Activated CD8-positive, alpha-beta T cell treated with anti-CD3 and anti-CD28 coated beads for 36 hours (primary cell): Measurements from ENCODE around the gene AHCTF1. TPM values are rescaled to one million over a fixed set of nuclear protein-coding genes. Genes with fewer than 3 reads are reported as not detected.

ENCODE experiments used
- ATAC-seq: fragments of 200-7000 bp; cut with Tn5 transposase; one replicate; pipeline ENCODE4 v1.10.0; 2021; ENCODE audit warnings: mild to moderate bottlenecking, moderate library complexity
- CTCF ChIA-PET: fragments of 350-600 bp; sonication (Branson Sonifier 250); formaldehyde crosslinking; loops from one replicate; lab custom pipeline; 2021; ENCODE audit warnings: antibody characterized with exemption; lab: Charles Lee
- POLR2A ChIA-PET: fragments of 350-600 bp; sonication (Branson Sonifier 250); formaldehyde crosslinking; loops from one replicate; lab custom pipeline; 2021; ENCODE audit warnings: antibody characterized with exemption; lab: Charles Lee
- DNase-seq: peaks from one replicate; pipeline ENCODE4 v3.0.0-alpha.2; 2020
- H3K27ac Mint-ChIP-seq: one replicate; pipeline ENCODE4 v1.8.0; 2021; ENCODE audit warnings: mild to moderate bottlenecking, mixed read lengths
- H3K27me3 Mint-ChIP-seq: one replicate; pipeline ENCODE4 v1.8.0; 2021; ENCODE audit warnings: mixed read lengths
- H3K36me3 Mint-ChIP-seq: one replicate; pipeline ENCODE4 v1.8.0; 2021; ENCODE audit warnings: low read depth, mixed read lengths
- H3K4me1 Mint-ChIP-seq: one replicate; pipeline ENCODE4 v1.8.0; 2021; ENCODE audit warnings: low read depth, mixed read lengths
- H3K4me3 Mint-ChIP-seq: one replicate; pipeline ENCODE4 v1.8.0; 2021; ENCODE audit warnings: mild to moderate bottlenecking, moderate library complexity, mixed read lengths
- H3K9me3 Mint-ChIP-seq: one replicate; pipeline ENCODE4 v1.8.0; 2021; ENCODE audit warnings: mixed read lengths
- intact Hi-C: fragments of 100-400 bp; cut with micrococcal nuclease; formaldehyde crosslinking; loops from one replicate; pipeline ENCODE4 v1.10.0; 2022
- total RNA-seq, 2 experiments: library from RNA; stranded (reverse); gene quantifications; one replicate each; pipeline ENCODE4 v1.2.3, GENCODE V29; 2021
- TF ChIP-seq, protein P1 (sequence below): fragments of 200-600 bp; IDR thresholded peaks from one replicate; pipeline ENCODE4 v1.8.0; 2022; ENCODE audit warnings: antibody characterized with exemption, mild to moderate bottlenecking

AHCTF1 gene
- total RNA-seq, 2 experiments from 2014 or later = 42.4 to 45.3 TPM

DNA sequence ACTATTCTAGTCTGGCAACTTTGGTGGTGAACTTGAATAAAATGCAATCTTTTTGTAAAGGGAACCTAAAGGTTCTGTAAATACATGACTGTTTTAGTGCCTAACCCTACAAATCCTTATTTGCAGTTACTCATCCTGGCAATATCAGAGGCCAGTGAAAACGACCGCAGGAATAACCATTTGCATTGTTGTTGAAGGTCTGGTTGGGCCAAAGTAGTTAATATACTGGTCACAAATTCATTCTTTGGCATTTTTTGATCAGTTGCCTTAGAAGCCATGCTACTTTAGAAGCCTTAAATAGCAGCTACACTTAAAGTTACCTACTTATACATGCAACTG, 93.7 kb downstream of the AHCTF1 start:
- POLR2A ChIA-PET = no interaction called here
- intact Hi-C loops = no loop called here
- H3K4me3 Mint-ChIP-seq = no peak overlapping the region
- TF ChIP-seq, protein P1, sequence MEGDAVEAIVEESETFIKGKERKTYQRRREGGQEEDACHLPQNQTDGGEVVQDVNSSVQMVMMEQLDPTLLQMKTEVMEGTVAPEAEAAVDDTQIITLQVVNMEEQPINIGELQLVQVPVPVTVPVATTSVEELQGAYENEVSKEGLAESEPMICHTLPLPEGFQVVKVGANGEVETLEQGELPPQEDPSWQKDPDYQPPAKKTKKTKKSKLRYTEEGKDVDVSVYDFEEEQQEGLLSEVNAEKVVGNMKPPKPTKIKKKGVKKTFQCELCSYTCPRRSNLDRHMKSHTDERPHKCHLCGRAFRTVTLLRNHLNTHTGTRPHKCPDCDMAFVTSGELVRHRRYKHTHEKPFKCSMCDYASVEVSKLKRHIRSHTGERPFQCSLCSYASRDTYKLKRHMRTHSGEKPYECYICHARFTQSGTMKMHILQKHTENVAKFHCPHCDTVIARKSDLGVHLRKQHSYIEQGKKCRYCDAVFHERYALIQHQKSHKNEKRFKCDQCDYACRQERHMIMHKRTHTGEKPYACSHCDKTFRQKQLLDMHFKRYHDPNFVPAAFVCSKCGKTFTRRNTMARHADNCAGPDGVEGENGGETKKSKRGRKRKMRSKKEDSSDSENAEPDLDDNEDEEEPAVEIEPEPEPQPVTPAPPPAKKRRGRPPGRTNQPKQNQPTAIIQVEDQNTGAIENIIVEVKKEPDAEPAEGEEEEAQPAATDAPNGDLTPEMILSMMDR = no peak
- H3K27ac Mint-ChIP-seq = no peak overlapping the region
- ATAC-seq = no peak
- H3K36me3 Mint-ChIP-seq = peaks cover 19% of the 10 kb centered on the region
- H3K9me3 Mint-ChIP-seq = no peaks in the 10 kb centered on the region
- no peaks in the 10 kb centered on the region for H3K27me3 Mint-ChIP-seq
- DNase-seq = no peak
- CTCF ChIA-PET = no interaction called here
- H3K4me1 Mint-ChIP-seq = peaks cover 8% of the 10 kb centered on the region

DNA sequence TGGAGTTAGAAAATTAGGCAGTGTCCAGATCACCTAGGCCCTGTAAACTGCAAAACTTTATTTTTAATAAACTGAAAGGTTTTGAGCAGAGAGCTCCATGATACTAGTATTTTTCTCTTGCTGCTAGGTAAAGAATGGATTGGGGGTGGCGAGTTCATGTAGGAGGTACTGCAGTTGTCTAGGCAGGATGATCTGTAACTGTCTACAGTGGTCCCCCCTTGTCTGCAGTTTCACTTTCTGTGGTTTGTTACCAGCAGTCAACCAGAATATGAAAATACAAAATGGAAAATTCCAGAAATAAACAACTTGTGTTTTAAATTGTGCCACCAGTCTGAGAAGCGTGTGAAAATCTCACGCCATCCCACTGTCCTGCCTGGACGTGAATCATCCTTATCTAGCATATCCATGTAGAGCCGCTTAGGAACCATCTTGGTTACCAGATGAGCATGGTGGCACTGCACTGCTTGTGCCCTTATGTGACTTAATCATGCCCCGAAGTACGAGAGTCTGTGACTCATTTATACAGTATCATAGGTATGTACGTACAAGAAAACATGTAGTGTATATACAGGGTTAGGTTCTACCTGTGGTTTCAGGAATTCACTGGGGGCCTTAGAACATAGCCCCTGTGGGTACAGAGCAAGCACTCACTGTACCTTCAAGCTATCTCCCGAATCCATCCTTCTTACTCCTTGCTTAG, 94.2 kb downstream of the AHCTF1 start:
- ChIA-PET CTCF (no interaction called here), POLR2A (interaction anchor here (1.0 kb wide), 1 partner anchor 8 kb away, joined by 3 read pairs; no protein-coding TSS in a partner anchor)
- Mint-ChIP-seq H3K27ac (no peak overlapping the region), H3K4me1 (peaks cover 8% of the 10 kb centered on the region), H3K9me3 (no peaks in the 10 kb centered on the region), H3K36me3 (peaks cover 14% of the 10 kb centered on the region), H3K27me3 (no peaks in the 10 kb centered on the region), H3K4me3 (no peak overlapping the region)
- ATAC-seq (peak; percentile 51), DNase-seq (no peak)
- TF ChIP-seq, protein P1 = no peak
- intact Hi-C loops = no loop called here

DNA sequence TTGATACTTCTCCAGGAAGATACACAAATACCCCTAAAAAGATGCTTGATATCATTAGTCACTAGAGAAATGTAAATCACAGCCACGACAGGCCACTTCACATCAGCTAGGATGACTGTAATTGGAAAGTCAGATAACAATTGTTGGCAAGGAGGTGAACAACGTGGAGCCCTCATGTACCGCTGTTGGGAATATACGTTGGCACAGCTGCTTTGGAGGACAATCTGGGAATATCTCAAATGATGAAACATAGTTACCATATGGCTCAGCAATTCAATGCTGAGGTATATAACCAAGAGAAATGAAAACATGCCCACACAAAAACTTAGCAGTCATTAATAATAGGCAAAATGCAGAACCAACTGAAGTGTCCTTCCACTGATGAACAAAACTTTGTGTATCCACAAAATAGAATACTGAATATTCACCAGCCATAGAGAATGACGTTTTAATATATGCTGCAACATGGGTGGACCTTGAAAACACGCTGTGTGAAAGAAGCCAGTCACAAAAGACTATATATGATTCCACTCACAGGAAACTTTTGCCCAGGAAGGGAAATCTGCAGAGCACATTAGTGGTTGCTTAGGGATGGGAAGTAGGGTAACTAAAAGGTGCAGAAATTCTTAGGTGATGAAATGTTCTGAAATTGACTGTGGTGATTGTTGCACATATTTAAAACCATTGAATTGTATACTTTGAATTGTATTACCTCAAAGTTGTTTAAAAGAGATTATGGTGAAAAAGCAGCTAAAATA, 95.4 kb downstream of the AHCTF1 start:
- TF ChIP-seq, protein P1 = no peak
- CTCF ChIA-PET = no interaction called here
- POLR2A ChIA-PET = interaction anchor here (1.0 kb wide), 1 partner anchor 10 kb away, joined by 3 read pairs; no protein-coding TSS in a partner anchor
- Mint-ChIP-seq H3K4me1 (peaks cover 8% of the 10 kb centered on the region), H3K27ac (no peak overlapping the region), H3K9me3 (no peaks in the 10 kb centered on the region), H3K36me3 (peaks cover 11% of the 10 kb centered on the region), H3K4me3 (no peak overlapping the region), H3K27me3 (no peaks in the 10 kb centered on the region)
- intact Hi-C loops = no loop called here
- no peak for ATAC-seq
- no peak for DNase-seq

DNA sequence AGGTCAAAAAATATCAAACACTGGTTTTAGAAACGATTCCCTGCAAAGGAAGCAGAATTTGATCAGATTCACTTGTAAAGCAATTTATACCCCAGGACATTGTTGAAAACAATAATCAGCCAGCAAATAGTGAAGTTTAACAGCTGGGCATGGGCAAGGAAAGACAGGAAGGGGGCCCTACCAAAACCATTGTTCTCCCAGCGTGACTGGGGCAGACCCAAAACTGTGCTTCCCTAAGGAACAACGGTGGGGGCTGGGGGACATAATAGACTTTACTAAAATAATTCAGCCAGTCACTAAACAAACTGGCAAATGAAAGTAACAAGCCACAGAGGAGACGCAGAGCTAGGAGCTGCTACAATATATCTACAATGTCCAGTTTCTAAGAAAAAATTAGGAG, 100.2 kb downstream of the AHCTF1 start:
- Mint-ChIP-seq H3K4me1 (no peaks in the 10 kb centered on the region), H3K36me3 (no peaks in the 10 kb centered on the region), H3K27ac (no peak overlapping the region), H3K4me3 (no peak overlapping the region), H3K27me3 (peaks cover 3% of the 10 kb centered on the region), H3K9me3 (peaks cover 9% of the 10 kb centered on the region)
- CTCF ChIA-PET = no interaction called here
- ATAC-seq (no peak), DNase-seq (no peak)
- POLR2A ChIA-PET = no interaction called here
- TF ChIP-seq, protein P1 = no peak
- intact Hi-C loops = no loop called here

DNA sequence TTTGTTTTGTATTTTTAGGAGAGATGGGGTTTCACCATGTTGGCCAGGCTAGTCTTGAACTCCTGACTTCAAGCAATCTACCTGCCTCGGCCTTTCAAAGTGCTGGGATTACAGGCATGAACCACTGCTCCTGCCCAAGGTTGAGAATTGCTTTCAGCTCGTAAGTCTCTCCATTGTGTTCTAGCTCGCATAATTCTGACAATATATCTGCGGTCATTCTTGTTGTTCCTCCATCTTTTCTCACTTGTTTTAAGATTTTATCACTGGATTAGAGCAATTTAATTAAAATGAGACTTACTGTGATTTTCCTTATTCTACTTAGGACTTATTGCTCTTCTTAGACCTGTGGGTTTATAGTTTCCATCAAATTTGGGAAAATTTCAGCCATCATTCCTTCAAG, 102.9 kb downstream of the AHCTF1 start:
- intact Hi-C loops = no loop called here
- H3K27ac Mint-ChIP-seq = no peak overlapping the region
- peaks cover 3% of the 10 kb centered on the region for H3K27me3 Mint-ChIP-seq
- DNase-seq (no peak), ATAC-seq (no peak)
- TF ChIP-seq, protein P1 = no peak
- H3K36me3 Mint-ChIP-seq = no peaks in the 10 kb centered on the region
- H3K4me1 Mint-ChIP-seq = no peaks in the 10 kb centered on the region
- ChIA-PET POLR2A (no interaction called here), CTCF (no interaction called here)
- peaks cover 9% of the 10 kb centered on the region for H3K9me3 Mint-ChIP-seq
- no peak overlapping the region for H3K4me3 Mint-ChIP-seq
